Peyer's patch (tissue), 4 donors: Measurements from ENCODE around the gene USP34.

Source experiments
- POLR2A ChIP-seq, 2 donors: fragments of 450-650 bp; IDR thresholded peaks; one replicate each; pipeline ENCODE4 v1.5.1; 2017; ENCODE audit warnings: antibody characterized with exemption in 2 of 2, mild to moderate bottlenecking in 2 of 2, moderate library complexity in 2 of 2
- TF ChIP-seq, protein P1 (sequence below), 6 experiments: fragments of 450-650 bp in 4 of 6; fragments of 200-600 bp in 2 of 6; sonication (generic) in 1 of 6; IDR thresholded peaks; one replicate each; pipeline ENCODE4 v1.5.1; 2017 to 2019; ENCODE audit warnings: antibody characterized with exemption in 6 of 6, mild to moderate bottlenecking in 3 of 6, moderate library complexity in 1 of 6

DNA sequence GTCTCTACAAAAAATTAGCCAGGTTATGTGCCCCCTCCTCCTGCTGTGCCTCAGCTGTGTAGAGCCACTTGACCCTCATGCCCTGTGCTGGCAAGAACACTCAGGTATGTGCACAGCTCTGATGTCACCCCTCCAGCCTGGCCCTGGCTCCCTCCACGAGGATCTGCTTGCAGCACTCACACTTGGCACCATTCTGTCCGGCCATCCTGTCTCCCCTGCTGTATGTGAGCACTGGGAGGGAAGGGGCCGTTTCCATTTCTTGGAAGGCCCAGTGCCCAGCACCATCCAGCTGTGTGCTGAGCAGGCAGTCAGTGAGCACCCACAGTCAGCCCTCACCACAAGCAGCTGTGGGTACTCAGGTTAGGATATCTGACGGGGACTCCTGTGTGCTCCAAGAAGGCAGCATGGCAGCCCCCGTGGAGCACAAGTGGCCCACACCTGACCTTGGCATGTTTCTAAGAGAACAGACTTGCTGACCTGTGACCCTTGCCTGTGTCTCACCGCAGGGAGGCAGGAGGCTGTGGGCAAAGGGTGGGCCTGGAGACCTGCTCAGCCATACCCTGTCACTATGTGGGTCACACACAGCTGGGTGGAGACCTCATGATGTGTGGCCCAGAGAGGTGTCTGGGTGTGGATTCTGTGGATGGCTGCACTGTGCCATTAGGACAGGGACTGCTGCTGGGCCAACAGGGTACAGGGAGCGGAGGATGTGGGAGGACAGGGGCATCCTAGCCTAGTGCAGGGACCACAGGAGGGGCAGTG is 31.5 kb downstream of the USP34 start:
- TF ChIP-seq, protein P1, sequence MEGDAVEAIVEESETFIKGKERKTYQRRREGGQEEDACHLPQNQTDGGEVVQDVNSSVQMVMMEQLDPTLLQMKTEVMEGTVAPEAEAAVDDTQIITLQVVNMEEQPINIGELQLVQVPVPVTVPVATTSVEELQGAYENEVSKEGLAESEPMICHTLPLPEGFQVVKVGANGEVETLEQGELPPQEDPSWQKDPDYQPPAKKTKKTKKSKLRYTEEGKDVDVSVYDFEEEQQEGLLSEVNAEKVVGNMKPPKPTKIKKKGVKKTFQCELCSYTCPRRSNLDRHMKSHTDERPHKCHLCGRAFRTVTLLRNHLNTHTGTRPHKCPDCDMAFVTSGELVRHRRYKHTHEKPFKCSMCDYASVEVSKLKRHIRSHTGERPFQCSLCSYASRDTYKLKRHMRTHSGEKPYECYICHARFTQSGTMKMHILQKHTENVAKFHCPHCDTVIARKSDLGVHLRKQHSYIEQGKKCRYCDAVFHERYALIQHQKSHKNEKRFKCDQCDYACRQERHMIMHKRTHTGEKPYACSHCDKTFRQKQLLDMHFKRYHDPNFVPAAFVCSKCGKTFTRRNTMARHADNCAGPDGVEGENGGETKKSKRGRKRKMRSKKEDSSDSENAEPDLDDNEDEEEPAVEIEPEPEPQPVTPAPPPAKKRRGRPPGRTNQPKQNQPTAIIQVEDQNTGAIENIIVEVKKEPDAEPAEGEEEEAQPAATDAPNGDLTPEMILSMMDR (IDR thresholded peaks at IDR 0.05) = no peak
- TF ChIP-seq POLR2A (IDR thresholded peaks at IDR 0.05) = no peak
